Activated T-helper 17 cell treated with anti-CD3 and anti-CD28 coated beads, Interleukin-2, amount 50 U/mL, for 72 hours (primary cell): ENCODE data around the gene XPO6. TPM values are rescaled to one million over a fixed set of nuclear protein-coding genes. Genes with fewer than 3 reads are reported as not detected.
A peak's percentile ranks its signal among the peaks of the same experiment; 100 is the strongest.

ENCODE experiments used
- ATAC-seq: fragments of 150-1000 bp; cut with Tn5 transposase; replicated peaks from 2 replicates; pipeline ENCODE4 v1.10.0; 2021; ENCODE audit warnings: mild to moderate bottlenecking, moderate library complexity
- H3K27ac Mint-ChIP-seq: one replicate; pipeline ENCODE4 v1.8.0; 2022; ENCODE audit warnings: mixed read lengths
- H3K27me3 Mint-ChIP-seq: one replicate; pipeline ENCODE4 v1.8.0; 2022; ENCODE audit warnings: mixed read lengths
- H3K36me3 Mint-ChIP-seq: one replicate; pipeline ENCODE4 v1.8.0; 2022; ENCODE audit warnings: low read depth, mild to moderate bottlenecking, mixed read lengths
- H3K4me1 Mint-ChIP-seq: one replicate; pipeline ENCODE4 v1.8.0; 2022; ENCODE audit warnings: mixed read lengths
- H3K4me3 Mint-ChIP-seq: one replicate; pipeline ENCODE4 v1.8.0; 2022; ENCODE audit warnings: mild to moderate bottlenecking, mixed read lengths
- H3K9me3 Mint-ChIP-seq: one replicate; pipeline ENCODE4 v1.8.0; 2022; ENCODE audit warnings: mixed read lengths
- total RNA-seq, 2 donors: library from RNA; stranded (reverse); gene quantifications; one replicate each; pipeline ENCODE4 v1.2.3, GENCODE V29; 2022

XPO6 gene
- total RNA-seq, 2 donors from 2014 or later: 238 to 263 TPM

- peak overlapping the region; percentile 78 for H3K27ac Mint-ChIP-seq
- ATAC-seq: no peak
- peaks cover 20% of the 10 kb centered on the region for H3K4me1 Mint-ChIP-seq
- peaks cover 99% of the 10 kb centered on the region for H3K36me3 Mint-ChIP-seq
- no peaks in the 10 kb centered on the region for H3K9me3 Mint-ChIP-seq
- H3K4me3 Mint-ChIP-seq: no peak overlapping the region
- no peaks in the 10 kb centered on the region for H3K27me3 Mint-ChIP-seq
These were observed 100.8 kb downstream of the XPO6 start for GRCh38 chr16:28110977-28111376.

- no peaks in the 10 kb centered on the region for H3K27me3 Mint-ChIP-seq
- peaks cover 99% of the 10 kb centered on the region for H3K36me3 Mint-ChIP-seq
- no peaks in the 10 kb centered on the region for H3K9me3 Mint-ChIP-seq
- no peak for ATAC-seq
- no peak overlapping the region for H3K4me3 Mint-ChIP-seq
- H3K4me1 Mint-ChIP-seq: peaks cover 20% of the 10 kb centered on the region
- peak overlapping the region; percentile 78 for H3K27ac Mint-ChIP-seq
These were observed 101.3 kb downstream of the XPO6 start for GRCh38 chr16:28110479-28110878.

- Mint-ChIP-seq H3K36me3 (peaks cover 99% of the 10 kb centered on the region), H3K27ac (peak overlapping the region; percentile 78), H3K27me3 (no peaks in the 10 kb centered on the region), H3K4me1 (peaks cover 19% of the 10 kb centered on the region), H3K9me3 (no peaks in the 10 kb centered on the region), H3K4me3 (no peak overlapping the region)
- ATAC-seq: no peak
These were observed 101.7 kb downstream of the XPO6 start for GRCh38 chr16:28110074-28110473.

- Mint-ChIP-seq H3K4me1 (peaks cover 17% of the 10 kb centered on the region), H3K27ac (peak overlapping the region; percentile 78), H3K4me3 (no peak overlapping the region), H3K9me3 (no peaks in the 10 kb centered on the region), H3K27me3 (no peaks in the 10 kb centered on the region), H3K36me3 (peaks cover 99% of the 10 kb centered on the region)
- no peak for ATAC-seq
These were observed 103.0 kb downstream of the XPO6 start for GRCh38 chr16:28108590-28109247.

GRCh38 chr16:28107232-28107631 lies 104.5 kb downstream of the XPO6 start:
- no peak for ATAC-seq
- peaks cover 11% of the 10 kb centered on the region for H3K4me1 Mint-ChIP-seq
- no peaks in the 10 kb centered on the region for H3K9me3 Mint-ChIP-seq
- peaks cover 100% of the 10 kb centered on the region for H3K36me3 Mint-ChIP-seq
- no peak overlapping the region for H3K4me3 Mint-ChIP-seq
- peak overlapping the region; percentile 56 for H3K27ac Mint-ChIP-seq
- no peaks in the 10 kb centered on the region for H3K27me3 Mint-ChIP-seq

- Mint-ChIP-seq H3K27ac (peak overlapping the region; percentile 56), H3K9me3 (no peaks in the 10 kb centered on the region), H3K4me1 (peaks cover 11% of the 10 kb centered on the region), H3K27me3 (no peaks in the 10 kb centered on the region), H3K4me3 (no peak overlapping the region), H3K36me3 (peaks cover 100% of the 10 kb centered on the region)
- peak; percentile 9 for ATAC-seq
These were observed 105.1 kb downstream of the XPO6 start for GRCh38 chr16:28106467-28107215.

- H3K4me3 Mint-ChIP-seq: no peak overlapping the region
- peaks cover 100% of the 10 kb centered on the region for H3K36me3 Mint-ChIP-seq
- H3K4me1 Mint-ChIP-seq: peaks cover 11% of the 10 kb centered on the region
- no peak for ATAC-seq
- no peaks in the 10 kb centered on the region for H3K9me3 Mint-ChIP-seq
- peak overlapping the region; percentile 51 for H3K27ac Mint-ChIP-seq
- H3K27me3 Mint-ChIP-seq: no peaks in the 10 kb centered on the region
These were observed 105.8 kb downstream of the XPO6 start for GRCh38 chr16:28105954-28106353.

- H3K27me3 Mint-ChIP-seq: no peaks in the 10 kb centered on the region
These were observed 106.5 kb downstream of the XPO6 start for GRCh38 chr16:28105297-28105696.

GRCh38 chr16:28104404-28104803 lies 107.4 kb downstream of the XPO6 start:
- H3K36me3 Mint-ChIP-seq: peaks cover 100% of the 10 kb centered on the region
- no peaks in the 10 kb centered on the region for H3K9me3 Mint-ChIP-seq
- H3K4me1 Mint-ChIP-seq: peaks cover 6% of the 10 kb centered on the region
- H3K27ac Mint-ChIP-seq: no peak overlapping the region
- no peaks in the 10 kb centered on the region for H3K27me3 Mint-ChIP-seq
- ATAC-seq: no peak
- H3K4me3 Mint-ChIP-seq: no peak overlapping the region

More at GRCh38 chr16:28105297-28105696, 106.5 kb downstream of the XPO6 start:
- no peak for ATAC-seq
- peaks cover 100% of the 10 kb centered on the region for H3K36me3 Mint-ChIP-seq
- H3K9me3 Mint-ChIP-seq: no peaks in the 10 kb centered on the region
- no peak overlapping the region for H3K4me3 Mint-ChIP-seq
- peak overlapping the region; percentile 51 for H3K27ac Mint-ChIP-seq
- peaks cover 8% of the 10 kb centered on the region for H3K4me1 Mint-ChIP-seq

GRCh38 chr16:28103516-28104170 lies 108.1 kb downstream of the XPO6 start:
- ATAC-seq: no peak
- peaks cover 4% of the 10 kb centered on the region for H3K4me1 Mint-ChIP-seq
- H3K27me3 Mint-ChIP-seq: no peaks in the 10 kb centered on the region
- no peak overlapping the region for H3K27ac Mint-ChIP-seq
- no peak overlapping the region for H3K4me3 Mint-ChIP-seq
- H3K9me3 Mint-ChIP-seq: no peaks in the 10 kb centered on the region
- peaks cover 100% of the 10 kb centered on the region for H3K36me3 Mint-ChIP-seq

GRCh38 chr16:28101533-28101890 lies 110.3 kb downstream of the XPO6 start:
- no peak for ATAC-seq
- no peaks in the 10 kb centered on the region for H3K9me3 Mint-ChIP-seq
- H3K4me3 Mint-ChIP-seq: no peak overlapping the region
- H3K27me3 Mint-ChIP-seq: no peaks in the 10 kb centered on the region
- peaks cover 4% of the 10 kb centered on the region for H3K4me1 Mint-ChIP-seq
- H3K36me3 Mint-ChIP-seq: peaks cover 100% of the 10 kb centered on the region
- H3K27ac Mint-ChIP-seq: no peak overlapping the region

GRCh38 chr16:28100810-28101532 lies 110.8 kb downstream of the XPO6 start:
- no peak overlapping the region for H3K27ac Mint-ChIP-seq
- peaks cover 98% of the 10 kb centered on the region for H3K36me3 Mint-ChIP-seq
- no peaks in the 10 kb centered on the region for H3K27me3 Mint-ChIP-seq
- H3K9me3 Mint-ChIP-seq: no peaks in the 10 kb centered on the region
- H3K4me1 Mint-ChIP-seq: peaks cover 4% of the 10 kb centered on the region
- ATAC-seq: no peak
- H3K4me3 Mint-ChIP-seq: no peak overlapping the region

- H3K4me3 Mint-ChIP-seq: no peak overlapping the region
- ATAC-seq: no peak
- no peaks in the 10 kb centered on the region for H3K9me3 Mint-ChIP-seq
- H3K27me3 Mint-ChIP-seq: no peaks in the 10 kb centered on the region
- peaks cover 4% of the 10 kb centered on the region for H3K4me1 Mint-ChIP-seq
- peaks cover 90% of the 10 kb centered on the region for H3K36me3 Mint-ChIP-seq
- H3K27ac Mint-ChIP-seq: no peak overlapping the region
These were observed 112.5 kb downstream of the XPO6 start for GRCh38 chr16:28098959-28099945.
